Naive thymus-derived CD4-positive, alpha-beta T cell (primary cell): ENCODE data around the gene PLEKHJ1. TPM values are rescaled to one million over a fixed set of nuclear protein-coding genes. Genes with fewer than 3 reads are reported as not detected.
"Not testable (repeated sequence)": the region's sequence is repeated elsewhere in the genome, so short reads cannot be mapped to it uniquely, and the experiment has no call there.

Experiments
- ATAC-seq: fragments of 150-1000 bp; cut with Tn5 transposase; 2 replicates; pipeline ENCODE4 v1.10.0; 2021; ENCODE audit warnings: mild to moderate bottlenecking, moderate library complexity
- CTCF ChIA-PET: fragments of 350-600 bp; sonication (Branson Sonifier 250); formaldehyde crosslinking; loops from one replicate; lab custom pipeline; 2021; ENCODE audit warnings: antibody characterized with exemption; lab: Charles Lee
- POLR2A ChIA-PET: fragments of 350-600 bp; sonication (Branson Sonifier 250); formaldehyde crosslinking; loops from one replicate; lab custom pipeline; 2021; ENCODE audit warnings: antibody characterized with exemption, inconsistent platforms; lab: Charles Lee
- DNase-seq, 9 donors: peaks; one replicate each; pipeline versions ENCODE4 v3.0.0 to v3.0.0-alpha.2; 2020 to 2022; ENCODE audit warnings: mixed read lengths in 1 of 9
- H3K27ac ChIP-seq: one replicate; pipeline ENCODE4 v1.7.0; 2013; ENCODE audit warnings: mild to moderate bottlenecking, low read depth, low read length, moderate library complexity
- H3K27me3 ChIP-seq, 2 donors: one replicate each; pipeline ENCODE4 v1.7.0; 2013; ENCODE audit warnings: low read length in 2 of 2, mild to moderate bottlenecking in 2 of 2, moderate library complexity in 2 of 2; ENCODE audit not compliant: control insufficient read depth in 2 of 2, insufficient read depth in 2 of 2
- H3K36me3 ChIP-seq, 3 experiments: 1 replicate in 2 of 3; 2 replicates in 1 of 3; pipeline ENCODE4 v1.7.0; 2013; ENCODE audit warnings: low read length in 3 of 3, mild to moderate bottlenecking in 3 of 3, moderate library complexity in 1 of 3; ENCODE audit not compliant: insufficient read depth in 3 of 3, control insufficient read depth in 2 of 3
- H3K4me1 ChIP-seq, 2 donors: one replicate each; pipeline ENCODE4 v1.7.0; 2013; ENCODE audit warnings: low read length in 2 of 2, mild to moderate bottlenecking in 2 of 2, moderate library complexity in 1 of 2; ENCODE audit not compliant: control insufficient read depth in 2 of 2, insufficient read depth in 2 of 2
- H3K4me3 ChIP-seq: 2 replicates; pipeline ENCODE4 v1.7.0; 2013; ENCODE audit warnings: mild to moderate bottlenecking, low read length
- H3K9me3 ChIP-seq, 3 experiments: 1 replicate in 2 of 3; 2 replicates in 1 of 3; pipeline ENCODE4 v1.7.0; 2013; ENCODE audit warnings: low read length in 3 of 3; ENCODE audit not compliant: control insufficient read depth in 2 of 3
- H3K27ac Mint-ChIP-seq, 9 donors: one replicate each; pipeline ENCODE4 v1.8.0; 2020 to 2022; ENCODE audit warnings: mixed read lengths in 9 of 9, mild to moderate bottlenecking in 8 of 9, moderate library complexity in 5 of 9, inconsistent platforms in 2 of 9
- H3K27me3 Mint-ChIP-seq, 5 donors: one replicate each; pipeline ENCODE4 v1.8.0; 2021 to 2022; ENCODE audit warnings: mixed read lengths in 5 of 5, mild to moderate bottlenecking in 1 of 5
- H3K36me3 Mint-ChIP-seq, 5 donors: one replicate each; pipeline ENCODE4 v1.8.0; 2020 to 2022; ENCODE audit warnings: mixed read lengths in 5 of 5, mild to moderate bottlenecking in 3 of 5, inconsistent platforms in 1 of 5
- H3K4me1 Mint-ChIP-seq, 7 donors: one replicate each; pipeline ENCODE4 v1.8.0; 2020 to 2022; ENCODE audit warnings: mixed read lengths in 7 of 7, mild to moderate bottlenecking in 3 of 7, inconsistent platforms in 1 of 7
- H3K4me3 Mint-ChIP-seq, 10 donors: one replicate each; pipeline ENCODE4 v1.8.0; 2020 to 2022; ENCODE audit warnings: mild to moderate bottlenecking in 10 of 10, mixed read lengths in 10 of 10, moderate library complexity in 6 of 10, inconsistent platforms in 2 of 10
- H3K9me3 Mint-ChIP-seq, 11 donors: one replicate each; pipeline ENCODE4 v1.8.0; 2020 to 2022; ENCODE audit warnings: mixed read lengths in 11 of 11, mild to moderate bottlenecking in 4 of 11, inconsistent platforms in 1 of 11, moderate library complexity in 1 of 11
- intact Hi-C, 2 donors: fragments of 100-400 bp; cut with micrococcal nuclease; formaldehyde crosslinking; loops; one replicate each; pipeline ENCODE4 v1.15.1; 2023
- polyA plus RNA-seq, 2 donors: library from polyadenylated mRNA; unstranded; fragments of 300-500 nt; fragmentation: Illumina TruSeq; gene quantifications; one replicate each; pipeline ENCODE4 v1.2.3, GENCODE V29; 2021
- total RNA-seq, 6 experiments: library from RNA in 5 of 6; stranded (reverse) in 5 of 6; gene quantifications; 1 replicate in 5 of 6; 2 replicates in 1 of 6; pipeline ENCODE4 v1.2.3 and lab custom pipeline; 2021 to 2026

Gene PLEKHJ1
- total and polyA plus RNA-seq, 7 experiments from 2014 or later = 32.9 to 123 (median 51.3) TPM

DNA sequence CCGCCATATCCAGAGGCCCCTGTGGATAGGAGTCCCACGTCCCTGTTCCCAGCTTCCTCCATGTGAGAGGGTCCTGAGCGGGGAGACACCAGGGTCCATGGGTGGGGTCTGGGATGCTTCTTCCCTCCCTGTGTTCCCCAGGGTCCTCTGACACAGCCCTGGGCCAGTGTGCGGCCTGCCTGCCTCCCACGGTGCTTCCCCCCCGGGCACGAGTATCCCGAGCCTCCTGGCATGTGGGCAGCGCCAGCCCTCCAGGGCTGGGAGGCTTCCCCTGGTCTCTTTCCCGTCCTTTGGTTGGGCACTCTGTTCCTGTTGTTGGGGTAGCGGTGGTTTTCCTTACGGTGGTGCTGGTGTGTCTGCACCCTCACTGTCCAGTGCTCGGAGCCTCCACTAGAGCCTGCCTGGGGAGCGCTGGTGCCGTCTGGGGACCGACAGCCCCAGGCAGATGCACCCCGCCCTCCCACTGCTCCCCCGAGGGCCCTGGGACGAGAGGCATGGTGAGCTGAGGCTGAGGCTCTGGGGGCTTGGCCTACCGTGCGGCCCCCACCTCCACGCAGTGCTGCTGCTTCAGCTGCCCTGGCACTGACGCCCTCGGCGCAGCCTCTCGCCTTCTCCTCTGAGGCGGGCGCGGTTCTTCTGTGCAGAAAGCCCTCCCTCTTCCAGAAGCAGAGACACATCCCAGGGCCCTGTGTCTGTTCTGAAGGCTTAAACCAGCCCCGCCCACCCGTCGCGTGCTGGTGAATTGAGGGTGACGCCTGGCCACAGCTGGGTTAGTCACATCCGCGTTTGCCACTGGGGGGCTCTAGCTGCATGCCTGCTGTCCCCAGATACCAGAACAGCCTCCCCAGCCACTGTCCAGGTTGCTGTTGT is 27.9 kb downstream of the PLEKHJ1 start:
- H3K4me3 ChIP-seq = no peak overlapping the region

DNA sequence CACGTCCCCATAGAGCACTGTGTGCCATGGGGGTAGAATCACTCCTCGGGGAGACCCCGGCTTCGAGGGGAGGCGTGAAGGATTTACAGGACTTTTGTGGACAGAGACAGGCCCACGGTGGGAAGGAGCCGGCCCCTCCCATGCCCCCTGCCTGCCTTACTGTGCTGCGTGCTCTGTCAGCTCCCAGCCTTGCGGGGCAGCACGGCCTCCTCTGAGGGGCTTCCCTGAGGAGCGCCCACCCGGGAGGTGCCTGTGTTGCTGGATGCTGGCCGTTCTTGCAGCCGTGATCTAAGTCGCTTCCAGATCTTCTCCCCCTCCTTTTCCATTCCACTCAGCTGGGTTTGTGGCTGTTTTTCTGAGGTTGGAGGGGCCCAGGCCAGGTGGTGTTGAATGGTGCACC is 29.1 kb downstream of the PLEKHJ1 start:
- Mint-ChIP-seq H3K27me3 (no peaks in the 10 kb centered on the region), H3K4me1 (peaks cover 0 to 5% (median 0%) of the 10 kb centered on the region in 7 donors), H3K4me3 (no peak overlapping the region), H3K27ac (no peak overlapping the region), H3K9me3 (no peaks in the 10 kb centered on the region), H3K36me3 (peaks cover 4 to 19% (median 5%) of the 10 kb centered on the region in 5 donors)
- intact Hi-C loops = no loop called here
- Histone ChIP-seq H3K27me3 (no peaks in the 10 kb centered on the region), H3K4me1 (no peaks in the 10 kb centered on the region), H3K36me3 (peaks cover 0 to 84% (median 2%) of the 10 kb centered on the region in 3 experiments), H3K4me3 (no peak overlapping the region), H3K27ac (no peak overlapping the region), H3K9me3 (no peaks in the 10 kb centered on the region)
- ChIA-PET CTCF (no interaction called here), POLR2A (no interaction called here)
- ATAC-seq (no peak), DNase-seq (no peak)

More for the DNA sequence above, 27.9 kb downstream of the PLEKHJ1 start:
- Mint-ChIP-seq H3K27ac (no peak overlapping the region), H3K27me3 (no peaks in the 10 kb centered on the region), H3K4me1 (peaks cover 0 to 5% (median under 1%) of the 10 kb centered on the region in 7 donors), H3K4me3 (no peak overlapping the region), H3K36me3 (peaks cover 4 to 17% (median 5%) of the 10 kb centered on the region in 5 donors), H3K9me3 (no peaks in the 10 kb centered on the region)
- Histone ChIP-seq H3K9me3 (no peaks in the 10 kb centered on the region), H3K36me3 (peaks cover 0 to 87% (median 2%) of the 10 kb centered on the region in 3 experiments), H3K27me3 (no peaks in the 10 kb centered on the region), H3K4me1 (no peaks in the 10 kb centered on the region), H3K27ac (no peak overlapping the region)
- no peak for DNase-seq
- ChIA-PET POLR2A (no interaction called here), CTCF (interaction anchor here (0.8 kb wide), 1 partner anchor 391 kb away, joined by 4 read pairs; no protein-coding TSS in a partner anchor)
- intact Hi-C loops = no loop called here
- ATAC-seq = peak; percentile 26

DNA sequence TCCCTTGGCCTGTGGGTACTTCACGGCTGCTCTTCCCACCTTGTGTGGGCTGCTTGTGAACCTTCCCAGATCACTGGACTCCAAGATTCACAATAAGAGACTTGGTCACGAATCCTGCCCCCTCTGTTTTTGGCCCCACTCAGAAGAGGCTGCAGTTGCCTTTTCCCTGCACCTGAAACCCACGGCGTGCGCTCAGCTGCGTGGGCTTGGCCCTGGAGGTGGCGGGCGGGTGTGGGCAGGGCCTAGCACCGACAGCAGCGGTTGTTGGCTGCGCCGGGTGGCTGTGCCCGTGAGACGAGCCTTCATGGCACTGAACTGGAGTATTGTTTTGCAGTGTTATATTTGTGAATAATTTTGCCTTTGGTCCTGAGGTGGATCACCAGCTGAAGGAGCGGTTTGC is 33.8 kb downstream of the PLEKHJ1 start:
- CTCF ChIA-PET = no interaction called here
- Histone ChIP-seq H3K9me3 (no peaks in the 10 kb centered on the region), H3K27me3 (no peaks in the 10 kb centered on the region), H3K4me1 (no peaks in the 10 kb centered on the region), H3K36me3 (peaks cover 0 to 61% (median 0%) of the 10 kb centered on the region in 3 experiments), H3K27ac (no peak overlapping the region), H3K4me3 (no peak overlapping the region)
- POLR2A ChIA-PET = no interaction called here
- no peaks in the 10 kb centered on the region for H3K27me3 Mint-ChIP-seq
- ATAC-seq = no peak
- H3K27ac Mint-ChIP-seq = peak overlapping the region in 1 of 9 donors; percentile 33
- H3K4me3 Mint-ChIP-seq = no peak overlapping the region
- H3K36me3 Mint-ChIP-seq = peaks cover 0 to 18% (median 3%) of the 10 kb centered on the region in 5 donors
- peaks cover 0 to 10% (median 6%) of the 10 kb centered on the region in 7 donors for H3K4me1 Mint-ChIP-seq
- no peaks in the 10 kb centered on the region for H3K9me3 Mint-ChIP-seq
- DNase-seq = no peak
- intact Hi-C loops = no loop called here

DNA sequence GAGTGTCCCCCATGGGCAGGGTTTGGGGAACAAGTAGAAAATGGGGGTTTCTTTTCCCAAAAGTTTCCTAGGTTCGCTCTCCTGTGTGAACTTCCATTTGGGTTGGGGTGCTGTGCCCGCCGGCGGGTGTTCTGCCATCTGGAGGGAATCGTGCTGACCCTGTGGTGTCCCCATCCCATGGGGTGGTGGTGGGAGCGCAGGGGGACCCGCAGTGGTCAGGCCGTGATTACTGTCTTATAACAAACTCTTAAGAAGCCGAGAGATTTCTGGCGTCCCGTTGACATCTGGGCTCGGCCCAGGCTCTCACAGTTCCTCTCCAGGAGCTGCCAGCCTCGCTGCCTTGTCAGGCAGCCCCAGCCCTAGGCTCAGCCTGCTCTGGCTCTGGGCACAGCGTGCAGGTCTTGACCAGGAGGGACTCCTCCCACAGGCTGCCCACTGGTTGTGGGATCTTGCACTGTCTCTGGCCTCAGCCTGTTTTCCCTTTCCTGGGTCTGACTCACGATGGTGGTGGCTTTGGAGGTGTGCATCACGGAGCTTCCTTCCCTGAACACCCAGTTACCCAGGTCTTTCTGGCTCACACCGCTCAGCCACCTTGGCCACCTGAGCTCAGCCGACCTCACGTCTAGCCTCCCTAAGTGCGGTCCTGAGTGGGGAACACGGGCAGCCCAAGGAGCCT is 34.5 kb downstream of the PLEKHJ1 start:
- POLR2A ChIA-PET = no interaction called here
- intact Hi-C loops = no loop called here
- H3K4me1 ChIP-seq = no peaks in the 10 kb centered on the region
- CTCF ChIA-PET = no interaction called here
- H3K4me3 ChIP-seq = no peak overlapping the region
- Mint-ChIP-seq H3K4me3 (no peak overlapping the region), H3K36me3 (peaks cover 0 to 18% (median 4%) of the 10 kb centered on the region in 5 donors), H3K27ac (peak overlapping the region in 1 of 9 donors; percentile 84), H3K4me1 (peaks cover 0 to 14% (median 6%) of the 10 kb centered on the region in 7 donors), H3K27me3 (no peaks in the 10 kb centered on the region), H3K9me3 (no peaks in the 10 kb centered on the region)
- peaks cover 0 to 60% (median 0%) of the 10 kb centered on the region in 3 experiments for H3K36me3 ChIP-seq
- H3K9me3 ChIP-seq = no peaks in the 10 kb centered on the region
- ATAC-seq = no peak
- no peak for DNase-seq
- H3K27me3 ChIP-seq = no peaks in the 10 kb centered on the region
- no peak overlapping the region for H3K27ac ChIP-seq

DNA sequence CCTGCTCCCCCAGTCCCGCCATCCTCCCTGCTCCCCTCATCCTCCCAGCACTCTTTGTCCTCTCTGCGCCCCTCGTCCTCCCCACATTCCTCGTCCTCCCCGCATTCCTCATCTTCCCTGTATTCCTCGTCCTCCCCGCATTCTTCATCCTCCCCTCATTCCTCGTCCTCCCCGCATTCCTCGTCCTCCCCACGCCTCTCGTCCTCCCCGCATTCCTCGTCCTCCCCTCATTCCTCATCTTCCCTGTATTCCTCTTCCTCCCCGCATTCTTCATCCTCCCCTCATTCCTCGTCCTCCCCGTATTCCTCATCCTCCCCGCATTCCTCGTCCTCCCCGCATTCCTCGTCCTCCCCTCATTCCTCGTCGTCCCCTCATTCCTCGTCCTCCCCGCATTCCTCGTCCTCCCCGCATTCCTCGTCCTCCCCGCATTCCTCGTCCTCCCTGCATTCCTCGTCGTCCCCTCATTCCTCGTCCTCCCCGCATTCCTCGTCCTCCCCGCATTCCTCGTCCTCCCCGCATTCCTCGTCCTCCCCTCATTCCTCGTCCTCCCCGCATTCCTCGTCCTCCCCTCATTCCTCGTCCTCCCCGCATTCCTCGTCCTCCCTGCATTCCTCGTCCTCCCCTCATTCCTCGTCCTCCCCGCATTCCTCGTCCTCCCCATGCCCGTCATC is 35.4 kb downstream of the PLEKHJ1 start:
- H3K4me3 Mint-ChIP-seq, H3K9me3 Mint-ChIP-seq, ATAC-seq, H3K4me3 ChIP-seq, H3K27me3 Mint-ChIP-seq, intact Hi-C loops, DNase-seq, H3K27ac Mint-ChIP-seq, H3K27me3 ChIP-seq, CTCF ChIA-PET, POLR2A ChIA-PET, H3K9me3 ChIP-seq, H3K27ac ChIP-seq, H3K4me1 ChIP-seq: not testable (repeated sequence)
- H3K36me3 Mint-ChIP-seq = peaks cover 0 to 18% (median 4%) of the 10 kb centered on the region in 5 donors
- H3K36me3 ChIP-seq = peaks cover 0 to 59% (median 0%) of the 10 kb centered on the region in 3 experiments
- H3K4me1 Mint-ChIP-seq = peaks cover 0 to 15% (median 6%) of the 10 kb centered on the region in 7 donors

DNA sequence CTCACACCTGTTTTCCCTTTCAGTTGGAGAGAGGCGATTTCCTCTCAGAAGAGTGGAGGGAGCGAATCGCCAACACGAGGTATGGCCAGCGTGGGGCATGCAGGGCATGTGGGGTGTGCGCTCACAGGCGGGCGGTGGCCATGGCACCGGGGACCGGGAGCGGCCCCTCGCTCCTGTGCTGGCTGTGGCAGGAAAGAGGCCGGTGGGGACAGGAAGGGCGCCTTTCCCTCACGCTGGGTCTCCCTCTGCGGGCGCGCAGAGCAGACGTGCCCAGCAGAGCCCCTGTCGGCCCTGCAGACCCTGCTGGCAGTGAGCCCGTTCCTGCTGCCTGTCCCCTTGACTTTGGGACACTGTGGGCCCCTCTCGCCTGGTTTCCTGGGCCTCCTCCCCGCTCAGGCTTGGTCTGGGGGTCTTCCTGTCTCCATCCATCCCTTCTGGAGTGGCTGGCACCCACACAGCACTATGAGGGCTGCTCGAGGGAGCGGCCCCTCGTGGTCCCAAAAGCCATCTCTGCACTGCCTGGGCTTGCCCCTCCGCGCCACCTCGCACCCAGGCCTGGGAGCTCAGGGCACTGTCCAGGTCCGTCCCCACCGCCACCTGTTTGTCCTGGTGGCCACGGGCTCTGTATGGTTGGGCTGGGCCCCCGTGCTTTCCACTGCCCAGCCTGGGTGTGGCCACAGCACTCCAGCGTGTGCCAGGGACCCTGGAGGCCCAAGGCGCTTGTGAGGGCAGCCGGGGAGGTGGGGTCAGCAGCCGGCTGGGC is 36.1 kb downstream of the PLEKHJ1 start:
- CTCF ChIA-PET = no interaction called here
- Histone ChIP-seq H3K36me3 (peaks cover 0 to 66% (median 0%) of the 10 kb centered on the region in 3 experiments), H3K4me3 (no peak overlapping the region), H3K4me1 (no peaks in the 10 kb centered on the region), H3K27me3 (no peaks in the 10 kb centered on the region), H3K27ac (no peak overlapping the region), H3K9me3 (no peaks in the 10 kb centered on the region)
- ATAC-seq (no peak), DNase-seq (no peak)
- H3K4me3 Mint-ChIP-seq = no peak overlapping the region
- H3K27ac Mint-ChIP-seq = no peak overlapping the region
- POLR2A ChIA-PET = no interaction called here
- H3K36me3 Mint-ChIP-seq = peaks cover 0 to 15% (median 4%) of the 10 kb centered on the region in 5 donors
- H3K9me3 Mint-ChIP-seq = no peaks in the 10 kb centered on the region
- H3K4me1 Mint-ChIP-seq = peaks cover 0 to 15% (median 4%) of the 10 kb centered on the region in 7 donors
- intact Hi-C loops = no loop called here
- no peaks in the 10 kb centered on the region for H3K27me3 Mint-ChIP-seq
